Activated CD8-positive, alpha-beta memory T cell treated with anti-CD3 and anti-CD28 coated beads for 36 hours (primary cell): Measurements from ENCODE around the gene DAW1. TPM values are rescaled to one million over a fixed set of nuclear protein-coding genes. Genes with fewer than 3 reads are reported as not detected.

Source experiments
- total RNA-seq, 2 experiments: library from RNA; stranded (reverse); gene quantifications; one replicate each; pipeline ENCODE4 v1.2.3, GENCODE V29; 2021

Gene DAW1
- total RNA-seq, 2 experiments from 2014 or later: not detected

Other genes starting within 250 kb of the DAW1 start
- gene SCYGR5, start 204.8 kb upstream of the DAW1 start, total RNA-seq: not detected
- not detected for gene SLC19A3, start 153.6 kb upstream of the DAW1 start, total RNA-seq
- not detected for gene SCYGR6, start 146.9 kb upstream of the DAW1 start, total RNA-seq
- not detected for gene SCYGR7, start 143.3 kb upstream of the DAW1 start, total RNA-seq
- not detected for gene SCYGR8, start 125.7 kb upstream of the DAW1 start, total RNA-seq
- gene CCL20, start 57.8 kb upstream of the DAW1 start, total RNA-seq: 1 to 10 TPM; 5.7 to 6.0 TPM